Measurements from ENCODE around the gene NUP133. TPM values are rescaled to one million over a fixed set of nuclear protein-coding genes. Genes with fewer than 3 reads are reported as not detected.
"Not testable (repeated sequence)": the region's sequence is repeated elsewhere in the genome, so short reads cannot be mapped to it uniquely, and the experiment has no call there.

Gene NUP133
- total RNA-seq, 4 donors from 2014 or later: 21.9 to 31.6 (median 26.9) TPM

DNA sequence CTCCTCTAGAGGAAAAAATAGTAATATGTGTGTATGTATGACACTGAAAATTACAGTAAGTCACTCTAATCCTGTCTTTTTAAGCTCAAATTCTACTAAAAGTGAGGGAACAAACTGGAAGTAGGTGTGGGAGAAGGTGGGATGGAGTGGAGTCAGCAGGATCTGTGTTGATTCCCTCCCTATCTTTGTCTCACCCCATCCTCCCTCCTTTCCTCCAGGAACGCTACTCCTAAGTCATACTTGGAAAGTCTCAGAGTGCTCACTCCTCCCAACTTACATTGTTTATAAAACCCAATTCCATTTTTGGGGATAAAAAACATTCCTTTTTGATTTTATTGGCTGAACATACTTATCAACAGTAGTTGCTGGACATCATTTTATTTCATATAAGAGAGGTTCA is 14.9 kb upstream of the NUP133 start:
- TF ChIP-seq, protein P1, sequence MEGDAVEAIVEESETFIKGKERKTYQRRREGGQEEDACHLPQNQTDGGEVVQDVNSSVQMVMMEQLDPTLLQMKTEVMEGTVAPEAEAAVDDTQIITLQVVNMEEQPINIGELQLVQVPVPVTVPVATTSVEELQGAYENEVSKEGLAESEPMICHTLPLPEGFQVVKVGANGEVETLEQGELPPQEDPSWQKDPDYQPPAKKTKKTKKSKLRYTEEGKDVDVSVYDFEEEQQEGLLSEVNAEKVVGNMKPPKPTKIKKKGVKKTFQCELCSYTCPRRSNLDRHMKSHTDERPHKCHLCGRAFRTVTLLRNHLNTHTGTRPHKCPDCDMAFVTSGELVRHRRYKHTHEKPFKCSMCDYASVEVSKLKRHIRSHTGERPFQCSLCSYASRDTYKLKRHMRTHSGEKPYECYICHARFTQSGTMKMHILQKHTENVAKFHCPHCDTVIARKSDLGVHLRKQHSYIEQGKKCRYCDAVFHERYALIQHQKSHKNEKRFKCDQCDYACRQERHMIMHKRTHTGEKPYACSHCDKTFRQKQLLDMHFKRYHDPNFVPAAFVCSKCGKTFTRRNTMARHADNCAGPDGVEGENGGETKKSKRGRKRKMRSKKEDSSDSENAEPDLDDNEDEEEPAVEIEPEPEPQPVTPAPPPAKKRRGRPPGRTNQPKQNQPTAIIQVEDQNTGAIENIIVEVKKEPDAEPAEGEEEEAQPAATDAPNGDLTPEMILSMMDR (IDR thresholded peaks at IDR 0.05): no peak
- no peak for TF ChIP-seq POLR2A (IDR thresholded peaks at IDR 0.05)
- WGBS, 2 donors: 93 to 96% methylated on average over 1 of the region's 1 CpG
- no peak overlapping the region for H3K4me3 ChIP-seq (ENCODE audit: low read depth, poor library complexity, severe bottlenecking)
- no peak for DNase-seq (ENCODE audit: low spot score in 2 of 2)
- intact Hi-C loops (cut with DNase I; ENCODE audit: low total_unique reads): no loop called here

DNA sequence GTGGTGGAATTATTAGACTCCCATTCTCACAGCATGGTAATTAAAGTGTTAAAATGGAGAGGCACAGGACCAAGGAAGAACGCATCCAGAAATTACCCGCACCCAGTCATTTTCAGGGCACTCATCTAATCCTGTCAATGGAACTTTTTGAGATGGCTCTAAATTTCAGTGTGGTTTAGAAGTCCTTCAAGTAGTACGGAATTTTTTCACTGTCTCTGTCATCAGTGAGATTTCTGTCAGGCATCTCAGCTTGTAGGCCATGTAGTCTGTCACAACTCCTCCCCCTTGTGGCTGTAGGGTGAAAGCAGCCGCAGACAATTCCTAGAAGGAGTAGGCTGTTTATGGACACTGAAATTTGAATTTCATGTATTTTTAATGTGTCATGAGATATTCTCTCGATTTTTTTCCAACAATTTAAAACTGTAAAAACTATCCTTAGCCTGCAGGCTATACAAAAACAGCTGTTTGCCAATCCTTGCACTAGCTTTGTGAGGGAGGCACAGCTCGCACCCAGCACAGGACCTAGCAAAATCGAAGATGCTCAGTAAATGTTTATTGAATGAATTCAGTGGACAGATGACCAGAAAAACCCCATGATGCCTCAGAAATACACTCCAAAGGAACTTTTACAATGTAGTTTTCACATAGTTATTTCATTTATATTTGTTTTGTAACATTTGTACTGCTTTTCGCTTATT is 6.6 kb upstream of the NUP133 start:
- intact Hi-C loops (cut with DNase I; ENCODE audit: low total_unique reads): loop anchor here (10.0 kb wide), 1 partner anchor 260 kb away; no protein-coding TSS in a partner anchor
- no peak overlapping the region for H3K4me3 ChIP-seq (ENCODE audit: low read depth, poor library complexity, severe bottlenecking)
- WGBS, 2 donors: 35 to 37% methylated on average over 8 of the region's 8 CpGs
- peak; percentile 66 to 89 for DNase-seq (ENCODE audit: low spot score in 2 of 2)
- no peak for TF ChIP-seq POLR2A (IDR thresholded peaks at IDR 0.05)
- TF ChIP-seq, protein P1 (IDR thresholded peaks at IDR 0.05): no peak

DNA sequence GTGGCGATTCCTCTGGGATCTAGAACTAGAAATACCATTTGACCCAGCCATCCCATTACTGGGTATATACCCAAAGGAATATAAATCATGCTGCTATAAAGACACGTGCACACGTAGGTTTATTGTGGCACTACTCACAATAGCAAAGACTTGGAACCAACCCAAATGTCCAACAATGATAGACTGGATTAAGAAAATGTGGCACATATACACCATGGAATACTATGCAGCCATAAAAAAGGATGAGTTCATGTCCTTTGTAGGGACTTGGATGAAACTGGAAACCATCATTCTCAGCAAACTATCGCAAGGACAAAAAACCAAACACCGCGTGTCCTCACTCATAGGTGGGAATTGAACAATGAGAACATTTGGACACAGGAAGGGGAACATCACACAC is 3.5 kb upstream of the NUP133 start:
- WGBS, 2 donors: 89 to 93% methylated on average over 6 of the region's 6 CpGs
- not testable (repeated sequence) for H3K4me3 ChIP-seq (ENCODE audit: low read depth, poor library complexity, severe bottlenecking); DNase-seq (ENCODE audit: low spot score in 2 of 2)
- intact Hi-C loops (cut with DNase I; ENCODE audit: low total_unique reads): loop anchor here (10.0 kb wide), 1 partner anchor 257 kb away; no protein-coding TSS in a partner anchor

DNA sequence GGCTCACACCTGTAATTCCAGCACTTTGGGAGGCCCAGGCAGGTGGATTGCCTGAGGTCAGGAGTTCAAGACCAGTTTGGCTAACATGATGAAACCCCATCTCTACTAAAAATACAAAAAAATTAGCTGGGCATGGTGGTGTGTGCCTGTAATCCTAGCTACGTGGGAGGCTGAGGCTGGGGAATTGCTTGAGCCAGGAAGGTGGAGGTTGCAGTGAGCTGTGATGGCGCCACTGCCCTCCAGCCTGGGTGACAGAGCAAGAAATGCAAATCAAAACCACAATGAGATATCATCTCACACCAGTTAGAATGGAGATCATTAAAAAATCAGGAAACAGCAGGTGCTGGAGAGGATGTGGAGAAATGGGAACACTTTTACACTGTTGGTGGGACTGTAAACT is 3.1 kb upstream of the NUP133 start:
- H3K4me3 ChIP-seq (ENCODE audit: low read depth, poor library complexity, severe bottlenecking); DNase-seq (ENCODE audit: low spot score in 2 of 2): not testable (repeated sequence)
- WGBS, 2 donors: 79 to 92% methylated on average over 2 of the region's 2 CpGs
- intact Hi-C loops (cut with DNase I; ENCODE audit: low total_unique reads): loop anchor here (10.0 kb wide), 1 partner anchor 256 kb away; no protein-coding TSS in a partner anchor

DNA sequence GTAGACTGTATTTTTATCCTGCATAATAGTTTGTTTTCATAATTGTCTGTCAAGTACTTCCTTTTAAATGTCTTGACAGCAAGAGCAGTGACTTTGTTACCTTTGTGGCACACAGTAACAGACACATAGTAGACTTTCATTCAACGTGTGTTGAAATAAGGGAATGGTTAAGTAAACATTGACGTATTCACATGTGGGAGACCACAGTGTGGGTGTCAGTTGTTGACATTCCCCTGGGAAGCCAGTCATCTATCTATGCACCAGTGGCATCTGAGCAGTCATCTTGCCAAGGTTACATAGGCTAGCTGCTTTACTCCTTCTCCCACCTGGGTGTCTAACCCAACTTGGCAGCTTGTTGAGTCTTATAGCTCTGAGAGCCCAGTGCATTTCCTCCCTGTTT is 1.4 kb upstream of the NUP133 start:
- no peak for DNase-seq (ENCODE audit: low spot score in 2 of 2)
- TF ChIP-seq, protein P1 (IDR thresholded peaks at IDR 0.05): no peak
- no peak for TF ChIP-seq POLR2A (IDR thresholded peaks at IDR 0.05)
- no peak overlapping the region for H3K4me3 ChIP-seq (ENCODE audit: low read depth, poor library complexity, severe bottlenecking)
- 85 to 89% methylated on average over 2 of the region's 2 CpGs for WGBS, 2 donors
- intact Hi-C loops (cut with DNase I; ENCODE audit: low total_unique reads): no loop called here

DNA sequence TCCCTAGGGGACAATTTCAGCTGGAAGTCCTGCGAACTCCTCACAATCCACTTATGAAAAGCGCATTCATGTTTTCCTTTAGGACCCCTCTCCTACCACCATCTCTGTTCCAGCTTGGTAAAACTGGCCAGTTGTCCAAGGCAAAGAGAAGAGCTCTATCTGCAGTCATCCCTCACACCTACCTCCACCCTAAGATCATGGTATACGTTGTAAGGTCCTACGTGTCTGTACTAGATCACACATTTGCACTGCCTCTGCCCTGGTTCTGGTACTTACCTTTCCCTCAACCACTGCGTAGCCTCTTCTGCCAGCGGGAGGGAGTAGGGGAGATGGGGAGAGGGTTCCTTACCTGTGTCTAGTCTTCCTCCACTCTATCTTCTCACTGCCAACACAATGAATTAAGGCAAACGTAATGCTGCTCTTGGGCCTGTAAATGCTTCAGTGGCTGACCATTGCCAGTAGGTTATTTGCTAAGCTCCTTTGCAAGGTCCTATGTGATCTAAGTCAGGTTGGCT is 739 bp upstream of the NUP133 start:
- intact Hi-C loops (cut with DNase I; ENCODE audit: low total_unique reads): no loop called here
- 65 to 74% methylated on average over 7 of the region's 7 CpGs for WGBS, 2 donors
- no peak for DNase-seq (ENCODE audit: low spot score in 2 of 2)
- TF ChIP-seq POLR2A (IDR thresholded peaks at IDR 0.05): no peak
- TF ChIP-seq, protein P1 (IDR thresholded peaks at IDR 0.05): no peak
- H3K4me3 ChIP-seq (ENCODE audit: low read depth, poor library complexity, severe bottlenecking): peak overlapping the region; percentile 25

DNA sequence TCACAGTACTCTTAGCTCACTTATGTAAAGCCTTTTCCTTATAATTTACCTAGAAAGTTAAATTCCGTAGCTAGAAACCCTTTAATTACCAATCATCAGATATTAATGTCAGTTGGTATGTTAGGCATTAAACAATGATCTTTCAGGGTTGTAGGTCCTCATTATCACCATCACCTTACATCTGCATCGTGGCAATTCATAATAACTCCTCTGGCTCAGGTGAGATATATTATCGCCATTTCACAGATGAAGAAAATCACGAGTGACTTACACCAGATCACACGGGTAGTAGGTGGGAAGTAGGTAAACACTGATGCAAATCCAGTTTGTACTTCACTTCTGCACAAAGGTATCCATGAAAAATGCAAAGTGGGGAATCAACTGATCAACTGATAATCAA is 639 bp downstream of the NUP133 start:
- H3K4me3 ChIP-seq (ENCODE audit: low read depth, poor library complexity, severe bottlenecking): peak overlapping the region; percentile 82
- 2 to 4% methylated on average over 5 of the region's 5 CpGs for WGBS, 2 donors
- TF ChIP-seq POLR2A (IDR thresholded peaks at IDR 0.05): no peak
- TF ChIP-seq, protein P1 (IDR thresholded peaks at IDR 0.05): no peak
- DNase-seq (ENCODE audit: low spot score in 2 of 2): no peak
- intact Hi-C loops (cut with DNase I; ENCODE audit: low total_unique reads): no loop called here

Data from lower leg skin (tissue), 4 donors.